GM18520 (cell line): ENCODE results near the gene TACC2.

Source experiments
- ATAC-seq: cut with Tn5 transposase; IDR thresholded peaks from one replicate; pipeline ENCODE4 v1.9.1; 2021; ENCODE audit not compliant: unreplicated experiment

TACC2 gene

DNA sequence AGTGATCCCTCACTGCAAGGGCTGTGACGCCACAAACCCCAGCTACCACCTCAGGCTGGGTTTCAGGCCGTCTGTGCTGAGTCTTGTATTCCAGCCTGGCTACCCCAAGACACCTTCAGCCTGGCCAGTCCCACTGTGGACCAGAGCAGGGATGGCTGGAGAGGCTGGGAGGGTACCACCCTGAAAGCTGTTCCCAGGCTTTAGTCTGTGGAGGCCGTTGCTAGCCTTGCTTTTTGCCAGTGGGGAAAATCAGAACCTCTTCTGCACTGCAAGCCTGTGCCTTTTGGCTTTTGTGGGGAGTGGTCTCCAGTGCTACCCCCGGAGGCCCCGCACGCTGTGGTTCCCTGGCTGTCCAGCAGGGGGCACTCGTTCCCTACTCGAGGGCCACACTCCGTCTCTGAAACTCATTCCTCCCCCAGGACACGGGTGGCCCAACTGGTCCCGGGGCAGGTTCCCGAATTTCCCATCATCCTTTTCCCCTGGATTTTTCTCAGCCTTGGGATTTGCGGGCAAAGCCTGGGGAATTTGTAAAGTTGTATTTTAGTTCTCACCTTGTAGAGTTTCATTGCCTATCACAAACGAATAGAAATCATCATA, 153.8 kb downstream of the TACC2 start:
- ATAC-seq = no peak

DNA sequence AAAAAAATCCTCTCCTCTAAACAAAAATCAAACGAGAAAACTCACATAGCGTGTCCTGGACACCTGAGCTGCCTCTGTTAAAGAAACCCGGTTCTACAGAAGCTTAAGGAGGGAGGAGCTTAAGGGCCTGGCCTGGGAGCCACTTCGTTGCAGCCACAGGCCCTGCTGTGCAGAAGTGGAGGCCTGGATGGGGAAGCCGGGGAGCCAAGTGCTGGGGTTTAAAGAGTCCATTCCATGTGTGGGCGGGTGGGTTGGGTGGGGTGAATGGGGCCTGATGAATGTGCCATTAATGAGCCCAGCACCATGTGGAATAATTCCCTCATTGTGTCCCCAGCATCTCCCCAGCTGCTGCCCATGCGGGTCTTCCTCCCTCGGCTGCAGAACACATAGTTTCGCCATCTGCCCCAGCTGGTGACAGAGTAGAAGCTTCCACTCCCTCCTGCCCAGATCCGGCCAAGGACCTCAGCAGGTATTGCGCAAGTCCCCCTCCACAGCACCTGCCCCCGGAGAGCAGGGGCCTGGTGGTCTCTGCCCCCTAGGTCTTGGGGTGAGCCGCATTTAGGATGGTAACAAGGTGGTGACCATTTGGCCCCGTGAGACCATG, 154.4 kb downstream of the TACC2 start:
- ATAC-seq = no peak

DNA sequence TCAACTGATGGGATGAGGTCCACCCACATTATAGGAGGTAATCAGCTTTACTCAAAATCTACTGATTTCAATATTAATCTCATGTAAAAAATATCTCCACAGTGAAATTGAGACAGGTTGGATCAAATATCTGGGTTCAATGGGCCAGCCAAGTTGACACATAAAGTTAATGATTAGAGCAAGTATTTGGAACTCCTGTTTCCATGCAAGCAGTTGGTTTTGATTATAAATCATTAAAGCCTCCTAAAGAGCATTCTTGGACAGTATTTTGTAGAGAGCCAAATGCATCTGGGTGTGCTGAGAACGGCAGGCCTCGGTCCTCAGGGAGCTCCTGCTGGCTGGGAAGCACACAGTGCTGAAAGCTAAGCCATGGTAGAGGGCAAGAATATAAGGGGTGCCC, 155.2 kb downstream of the TACC2 start:
- no peak for ATAC-seq

DNA sequence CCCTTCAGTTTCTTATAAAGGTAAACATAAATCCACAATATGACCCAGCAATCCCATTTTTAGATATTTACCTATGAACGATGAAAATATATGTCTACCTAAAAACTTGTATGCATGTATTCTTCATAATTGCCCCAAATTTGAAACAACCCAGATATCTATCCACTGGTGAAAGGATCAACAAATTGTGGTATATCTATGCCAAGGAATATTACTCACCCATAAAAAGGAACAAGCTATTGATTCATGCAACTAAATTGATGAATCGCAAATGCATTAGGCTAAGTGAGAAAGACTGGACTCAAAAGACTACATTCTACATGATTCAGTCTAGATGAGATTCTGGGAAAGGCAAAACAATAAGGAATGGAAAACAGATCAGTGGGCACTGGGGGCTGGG, 156.2 kb downstream of the TACC2 start:
- no peak for ATAC-seq

DNA sequence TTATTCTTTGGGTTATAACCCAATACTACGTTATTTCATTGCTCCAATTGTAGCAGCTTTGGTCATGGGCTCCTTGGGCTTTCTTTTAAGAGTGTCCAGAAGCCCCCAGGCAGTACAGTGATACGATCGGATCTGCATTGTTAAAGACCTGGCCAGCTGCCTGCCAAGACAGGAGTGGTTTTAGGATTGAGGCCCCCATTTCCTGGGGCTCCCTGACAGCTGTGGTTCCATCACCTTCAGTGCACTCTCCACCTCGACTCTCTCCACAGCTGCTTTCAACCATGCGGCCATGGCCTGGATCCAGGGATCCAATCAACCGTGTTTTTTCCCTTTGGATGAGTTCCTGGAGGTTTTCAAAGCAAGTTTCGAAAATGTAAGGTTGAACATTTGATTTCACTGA, 158.7 kb downstream of the TACC2 start:
- ATAC-seq = no peak

DNA sequence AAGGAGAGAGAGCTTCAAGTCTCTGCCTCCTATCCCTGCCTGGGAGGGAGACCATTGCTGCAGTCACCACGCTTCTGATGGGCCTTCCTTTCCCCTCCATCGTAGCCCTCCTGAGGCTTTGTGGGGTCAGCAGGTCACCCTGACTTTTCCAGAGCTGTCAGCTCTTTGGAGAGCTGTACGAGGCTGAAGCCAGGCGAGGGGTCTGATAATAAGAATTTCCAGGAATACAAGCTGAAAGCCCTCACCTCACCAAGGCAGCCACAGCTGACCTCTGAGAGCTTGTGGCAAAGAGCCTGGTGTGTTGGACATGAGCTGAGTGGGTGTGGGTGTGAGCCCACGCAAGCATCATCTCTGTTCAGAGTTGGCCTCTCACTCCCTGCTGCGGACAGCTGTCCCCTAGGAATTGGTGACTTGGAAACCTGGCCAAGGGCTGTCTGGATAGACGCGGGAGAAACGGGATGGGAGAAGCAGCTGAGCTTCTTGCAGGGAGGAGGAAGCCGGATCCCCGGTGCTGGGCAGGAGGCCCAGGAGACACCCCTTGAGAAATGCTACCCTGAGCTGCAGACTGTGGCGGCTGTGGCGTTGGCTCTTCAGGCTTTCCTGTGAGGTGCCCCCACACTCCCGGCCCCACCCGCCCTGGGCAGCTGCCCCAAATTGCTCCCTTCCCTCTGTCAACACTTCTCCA, 160.1 kb downstream of the TACC2 start:
- no peak for ATAC-seq

DNA sequence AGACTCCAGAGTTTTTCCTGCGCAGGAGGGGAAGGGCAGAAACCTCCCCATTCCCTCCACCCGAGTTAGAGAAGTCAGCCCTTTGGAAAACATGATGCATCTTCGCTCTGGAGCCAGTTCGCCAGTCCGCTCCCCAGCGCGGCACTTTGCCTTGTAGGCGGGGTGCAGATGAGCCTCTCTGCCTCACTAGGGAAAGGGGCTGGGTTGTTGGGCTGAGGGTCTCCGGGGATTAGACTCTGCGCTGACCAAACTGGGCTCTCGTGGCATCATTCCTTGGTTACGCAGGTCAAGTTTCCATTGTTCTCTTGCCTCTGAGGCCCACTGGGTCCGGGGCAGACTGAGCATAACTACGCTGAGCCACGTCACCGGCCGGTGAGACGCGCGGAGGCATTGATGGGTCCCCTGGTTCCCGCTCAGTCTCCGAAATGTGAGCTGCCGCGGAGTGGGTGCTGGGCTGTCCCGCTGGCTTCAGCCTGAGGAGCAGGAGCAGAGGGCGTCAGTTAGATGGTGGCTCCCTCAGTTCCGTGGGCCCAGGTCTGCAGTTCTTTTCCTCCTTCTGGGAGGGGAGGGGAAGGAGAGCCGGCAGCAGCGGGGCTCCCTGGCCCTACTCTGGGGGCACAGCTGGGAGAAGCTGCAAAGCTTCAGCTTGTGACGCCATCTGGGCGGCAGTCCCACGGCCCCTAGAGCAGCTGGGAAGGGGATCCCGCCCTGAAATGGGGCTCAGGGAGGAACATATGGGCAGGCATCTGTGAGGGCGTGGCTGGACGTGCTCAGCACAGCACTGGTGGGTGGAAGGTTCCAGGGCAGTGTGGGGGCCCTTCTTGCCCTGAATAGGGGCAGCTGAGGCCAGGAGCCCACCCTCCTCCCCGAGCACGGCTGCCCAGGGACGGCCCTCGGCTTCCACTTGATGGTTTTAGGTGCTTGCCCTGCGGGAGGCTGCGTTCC, 160.9 kb downstream of the TACC2 start:
- ATAC-seq = no peak

DNA sequence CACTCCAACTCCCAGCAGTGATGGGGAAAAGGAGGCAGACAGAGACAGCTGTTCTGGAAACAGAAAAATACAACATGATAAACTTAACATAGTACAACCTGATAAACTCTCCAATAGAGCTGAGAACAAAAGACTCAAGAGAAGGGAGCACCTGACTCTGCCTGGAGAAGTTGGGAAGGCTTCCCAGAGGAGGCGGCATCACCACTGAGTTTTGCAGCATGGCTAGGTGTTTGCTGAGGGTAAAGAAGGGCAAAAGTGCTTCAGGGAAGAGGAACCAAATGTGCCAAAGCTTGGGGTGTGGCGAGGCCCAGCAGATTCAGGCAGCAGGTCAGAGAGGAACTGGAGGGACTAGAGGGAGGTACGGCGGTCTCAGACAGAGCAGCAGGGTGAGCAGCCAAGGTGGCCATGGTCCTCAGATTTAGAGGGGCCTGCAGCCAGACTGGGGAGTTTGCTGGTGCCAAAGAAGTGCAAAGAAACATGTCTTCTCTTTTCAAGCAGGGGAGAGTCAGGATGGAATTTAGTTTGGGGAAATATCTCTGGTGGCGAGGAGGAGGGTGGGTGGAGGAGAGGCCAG, 162.2 kb downstream of the TACC2 start:
- ATAC-seq = no peak

DNA sequence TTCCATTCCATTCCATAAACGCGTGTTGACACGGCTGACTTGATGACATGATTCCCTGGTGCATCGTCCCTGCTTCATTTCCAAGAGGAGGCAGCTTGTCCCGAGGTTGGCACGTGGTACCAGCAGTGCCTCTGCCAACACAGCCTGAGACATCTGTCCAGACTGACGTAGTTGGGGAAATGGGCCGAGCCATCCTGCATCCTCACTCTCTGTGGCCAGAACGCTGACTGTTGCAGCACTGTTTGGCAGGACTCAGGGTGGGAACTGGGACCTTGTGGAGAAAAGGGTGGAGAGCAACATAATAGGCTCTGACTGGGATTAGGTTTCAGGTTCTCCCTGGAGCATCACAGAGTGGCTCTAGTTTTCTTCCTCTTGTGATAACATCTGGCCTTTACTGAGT, 163.6 kb downstream of the TACC2 start:
- no peak for ATAC-seq

DNA sequence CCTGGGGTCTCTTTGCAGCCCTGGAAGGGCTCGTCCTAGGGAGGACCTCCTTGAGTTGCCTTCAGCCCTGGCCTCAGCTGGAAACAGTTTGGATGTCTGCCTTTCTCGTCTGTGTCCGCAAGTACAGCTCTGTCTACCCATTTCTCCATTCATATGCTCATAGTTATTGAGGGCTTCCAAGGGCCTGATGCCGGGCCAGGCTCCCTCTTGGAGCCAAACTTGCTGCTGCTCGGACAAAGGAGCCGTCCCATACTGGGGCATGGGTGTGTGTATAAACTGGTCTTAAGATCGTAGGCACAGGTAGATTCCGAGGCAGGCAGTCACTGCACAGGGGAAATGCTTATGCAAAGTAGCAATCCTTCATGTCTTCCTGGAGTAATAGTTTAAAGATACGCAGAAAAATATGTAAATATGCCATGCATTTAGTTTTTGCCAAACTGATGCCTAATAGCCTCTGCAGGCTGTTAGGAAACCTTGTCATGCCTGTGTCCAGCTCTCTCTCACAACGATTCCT, 165.1 kb downstream of the TACC2 start:
- no peak for ATAC-seq

DNA sequence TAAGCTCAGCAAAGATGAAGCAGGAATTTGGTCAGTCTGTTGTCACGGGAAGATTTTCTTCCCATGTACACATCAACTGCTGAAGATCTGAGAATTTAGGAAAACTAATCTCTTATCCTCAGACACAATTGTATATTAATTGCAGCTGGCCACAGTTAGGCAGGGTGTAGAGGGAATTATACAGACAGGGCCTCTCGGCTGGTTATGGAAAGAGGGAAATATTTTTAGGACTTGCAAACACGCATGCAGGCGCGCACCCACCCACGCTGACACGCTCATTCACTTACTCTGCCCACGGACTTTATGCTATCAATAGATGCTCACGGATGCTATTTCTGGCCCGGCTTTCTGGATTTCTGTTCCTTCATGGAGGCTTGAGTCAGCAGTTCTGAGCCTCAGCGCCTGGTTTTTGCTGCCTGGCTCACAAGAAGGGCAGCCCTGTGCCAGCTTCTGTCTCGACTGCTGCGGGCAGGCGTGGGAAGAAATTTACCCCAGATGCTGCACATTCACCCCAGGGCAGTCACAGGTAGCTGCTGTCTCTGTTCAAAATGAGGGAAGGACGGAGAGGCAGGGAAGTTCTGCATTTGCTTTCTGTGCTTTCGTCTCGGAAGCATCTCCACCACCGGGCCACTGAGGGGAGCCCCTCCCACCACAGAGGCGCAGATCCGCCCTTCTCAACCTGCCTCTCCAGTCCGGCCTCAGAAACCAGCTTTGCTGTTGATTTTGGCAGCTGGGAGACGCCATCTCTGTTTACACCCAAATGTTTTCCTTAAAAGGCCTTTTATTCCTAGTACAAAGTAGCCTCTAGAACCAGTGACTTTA, 165.8 kb downstream of the TACC2 start:
- no peak for ATAC-seq

DNA sequence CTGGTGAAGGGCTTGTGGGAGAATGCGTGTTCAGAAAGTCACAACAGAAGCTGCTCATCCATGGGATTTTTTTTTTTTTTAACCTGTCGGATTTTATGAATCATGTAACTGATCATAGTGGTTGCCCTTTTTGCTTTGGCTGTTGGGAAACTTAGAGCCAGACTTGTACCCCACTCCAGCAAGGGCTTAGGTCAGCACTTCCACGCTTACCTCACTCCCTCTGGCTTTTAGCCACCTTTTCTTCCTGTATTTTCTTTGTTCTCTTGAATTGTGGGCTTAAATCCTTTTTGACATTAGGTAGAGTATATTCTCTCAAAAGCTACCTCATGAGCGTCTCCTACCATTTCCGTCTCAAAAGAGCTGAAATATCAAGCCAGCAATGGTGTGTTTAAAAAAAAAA, 168.5 kb downstream of the TACC2 start:
- ATAC-seq = no peak

DNA sequence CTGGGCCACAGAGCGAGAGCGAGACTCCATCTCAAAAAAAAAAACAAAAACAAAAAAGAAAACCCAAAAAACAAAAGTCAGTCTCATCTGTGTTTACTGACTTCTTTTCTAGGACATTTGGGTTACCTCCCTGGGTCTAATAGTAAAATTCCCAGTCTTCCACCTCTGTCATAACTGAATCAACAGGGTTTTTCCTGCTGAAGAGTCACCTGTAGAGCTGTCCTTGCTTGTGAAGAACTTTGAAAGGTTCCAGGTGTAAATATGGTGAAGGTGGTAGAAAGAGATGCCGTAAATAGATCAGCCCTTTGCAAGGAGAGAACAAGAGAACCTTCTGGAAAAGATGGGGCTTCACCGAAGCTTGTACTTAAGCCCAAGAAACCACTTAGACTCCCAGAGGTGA, 169.4 kb downstream of the TACC2 start:
- no peak for ATAC-seq

DNA sequence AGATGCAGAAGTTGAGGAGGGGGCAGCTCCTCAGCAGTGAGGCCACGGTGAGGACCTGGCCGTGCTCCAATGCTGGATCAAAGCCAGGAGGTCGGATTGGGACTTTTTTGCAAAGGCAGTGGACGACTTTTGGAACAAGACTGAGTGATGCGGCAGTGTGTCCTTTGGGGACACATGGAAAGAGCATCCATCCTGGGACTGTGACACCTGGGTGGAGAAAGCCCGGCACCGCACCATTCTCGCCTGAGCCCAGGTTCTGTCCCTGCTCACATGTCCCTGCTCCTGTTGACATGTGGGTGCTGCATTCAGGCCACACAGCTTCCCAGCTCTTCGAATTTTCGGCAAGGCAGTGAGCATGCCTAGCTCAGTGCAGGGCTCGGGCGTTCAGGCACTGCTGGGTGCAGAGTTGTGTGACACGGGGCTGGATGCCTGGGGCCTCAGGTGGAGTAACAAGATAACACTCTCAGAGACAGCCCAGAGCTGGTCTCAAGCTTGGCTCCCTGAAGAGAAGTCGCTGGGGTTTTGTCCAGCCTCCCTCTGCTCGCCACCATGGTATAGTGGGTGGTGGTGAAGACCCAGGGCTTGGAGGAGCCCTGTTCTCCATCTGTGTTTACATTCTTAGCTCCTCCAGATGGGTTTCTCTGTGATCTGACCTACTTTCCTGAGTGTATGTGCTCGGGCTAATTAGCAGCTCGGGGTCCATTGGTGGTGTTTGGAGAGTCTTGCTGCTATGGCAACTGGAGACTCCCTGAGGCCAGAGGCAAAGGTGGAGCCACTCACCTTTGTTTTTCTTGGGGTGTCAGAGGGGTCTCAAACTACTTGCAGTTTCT, 170.4 kb downstream of the TACC2 start:
- ATAC-seq = no peak

DNA sequence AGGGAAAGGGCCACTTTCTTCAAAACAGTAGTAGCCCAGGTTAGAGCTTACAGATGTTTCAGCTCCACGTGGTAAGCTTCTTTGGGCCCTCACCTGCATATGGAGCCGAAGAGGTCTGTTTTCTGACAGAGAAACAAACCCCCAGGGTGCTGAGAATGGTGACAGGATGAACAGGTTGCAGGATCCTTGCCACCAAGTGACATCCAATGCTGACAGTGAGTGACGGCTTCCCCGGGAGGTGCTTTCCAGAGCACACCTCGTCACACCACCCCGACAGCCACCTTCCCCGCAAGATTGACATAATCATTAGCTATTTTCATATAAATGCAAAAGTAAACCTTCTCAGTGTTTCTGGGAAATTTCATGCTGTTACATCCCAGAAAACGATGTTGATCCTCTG, 172.8 kb downstream of the TACC2 start:
- no peak for ATAC-seq

DNA sequence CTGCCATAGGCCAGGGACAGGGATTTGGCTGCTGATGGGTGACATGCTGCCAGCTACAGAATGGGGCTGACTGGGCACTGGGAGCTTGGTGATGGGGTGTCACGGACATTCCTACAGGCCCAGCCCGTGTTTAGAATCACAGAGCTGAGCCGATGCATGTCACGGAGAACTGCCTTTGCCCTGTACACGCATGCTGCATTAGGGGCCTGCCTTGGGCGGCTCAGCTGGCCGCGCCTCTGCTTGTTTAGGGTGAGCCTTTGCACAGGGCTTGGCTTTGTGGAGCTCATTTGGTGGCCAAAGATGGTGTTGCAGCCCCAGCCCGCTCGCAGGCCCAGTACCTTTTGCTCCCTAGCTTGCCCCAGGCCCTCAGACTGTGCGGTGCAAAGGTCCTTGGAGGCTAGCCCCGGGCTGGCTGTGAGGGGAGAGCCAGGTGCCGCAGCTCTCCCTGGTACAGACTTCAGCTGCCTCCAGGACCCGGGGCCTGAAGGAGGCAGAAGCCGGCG, 173.8 kb downstream of the TACC2 start:
- no peak for ATAC-seq

DNA sequence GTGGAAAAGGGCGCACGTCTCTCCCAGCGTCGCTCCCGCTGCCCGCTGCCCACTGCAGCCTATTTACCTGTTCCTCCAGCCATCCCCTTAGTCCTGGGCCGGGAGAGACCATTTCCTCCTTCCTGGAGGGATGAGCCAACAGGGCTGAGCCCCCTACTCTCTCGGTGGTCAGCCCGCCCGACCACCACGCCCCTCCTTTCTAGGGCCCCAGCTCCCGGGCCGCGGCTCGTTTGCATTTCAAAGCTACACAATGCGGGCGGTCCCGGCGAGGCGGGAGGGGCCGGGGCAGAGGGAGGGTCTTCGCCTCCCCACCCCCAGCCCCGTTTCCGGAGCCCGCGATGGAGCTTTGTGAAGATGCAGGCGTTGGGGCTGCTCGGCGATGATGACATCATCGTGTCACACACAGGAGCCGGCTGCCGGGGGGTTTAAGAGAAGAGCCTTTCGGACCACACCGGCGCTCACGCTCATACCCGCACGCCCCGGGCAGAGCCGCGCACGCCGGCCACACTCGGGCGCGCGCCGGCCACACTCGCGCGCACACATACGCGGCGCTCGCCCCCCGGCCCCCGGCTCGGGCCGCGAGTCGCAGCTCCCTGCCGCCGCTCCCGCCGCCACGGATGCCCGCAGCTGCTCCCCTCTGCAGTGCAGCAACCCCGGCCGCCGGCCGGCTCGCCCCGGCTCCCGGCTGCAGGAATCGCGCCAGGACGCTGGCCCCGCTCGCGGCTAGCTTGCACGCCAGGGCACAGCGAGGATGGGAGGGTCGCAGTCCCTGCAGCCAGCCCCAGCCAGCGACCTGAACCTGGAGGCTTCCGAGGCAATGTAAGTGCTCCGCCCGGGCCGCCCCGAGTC, 174.4 kb downstream of the TACC2 start:
- ATAC-seq = no peak

DNA sequence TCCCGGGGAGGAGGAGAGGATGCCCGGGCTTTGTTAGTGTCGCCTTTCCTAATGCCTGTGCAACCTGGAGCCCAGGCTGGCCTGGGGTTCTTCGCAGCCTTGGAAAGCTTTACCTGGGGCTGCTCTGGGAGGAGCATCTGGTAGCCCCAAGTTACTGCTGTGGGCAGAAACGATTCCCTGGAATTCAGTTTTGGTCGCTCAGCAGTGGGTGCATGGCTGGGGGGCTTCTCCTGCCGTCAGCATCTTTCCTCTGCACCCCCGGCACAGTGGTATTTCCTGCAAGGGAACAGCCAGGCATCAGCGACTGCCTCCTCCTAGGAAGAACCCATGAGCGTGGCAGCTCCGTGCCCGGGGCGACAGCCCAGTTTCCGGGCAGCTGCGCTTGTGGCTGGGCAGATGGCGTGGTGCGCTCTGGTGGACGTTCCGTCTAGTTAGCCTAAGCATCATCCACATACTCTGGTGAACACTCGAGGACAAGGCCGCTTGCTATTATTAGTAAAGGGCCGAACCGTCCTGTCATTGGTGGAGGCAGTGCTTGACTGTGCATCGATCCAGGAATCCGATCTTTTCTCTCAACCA, 175.1 kb downstream of the TACC2 start:
- no peak for ATAC-seq
